22Rv1 (cell line): ENCODE results near the gene MACROH2A1.

Source experiments
- H3K27ac ChIP-seq: fragments of 450-650 bp; 2 replicates; pipeline ENCODE4 v1.5.1; 2017
- ZFX ChIP-seq: fragments of 450-650 bp; IDR thresholded peaks from 2 replicates; pipeline ENCODE4 v1.6.1; 2017; ENCODE audit warnings: antibody characterized with exemption, borderline replicate concordance
- TF ChIP-seq, protein P1 (sequence below): fragments of 450-650 bp; IDR thresholded peaks from 2 replicates; pipeline ENCODE4 v1.5.1; 2017; ENCODE audit warnings: mild to moderate bottlenecking

The MACROH2A1 gene

DNA sequence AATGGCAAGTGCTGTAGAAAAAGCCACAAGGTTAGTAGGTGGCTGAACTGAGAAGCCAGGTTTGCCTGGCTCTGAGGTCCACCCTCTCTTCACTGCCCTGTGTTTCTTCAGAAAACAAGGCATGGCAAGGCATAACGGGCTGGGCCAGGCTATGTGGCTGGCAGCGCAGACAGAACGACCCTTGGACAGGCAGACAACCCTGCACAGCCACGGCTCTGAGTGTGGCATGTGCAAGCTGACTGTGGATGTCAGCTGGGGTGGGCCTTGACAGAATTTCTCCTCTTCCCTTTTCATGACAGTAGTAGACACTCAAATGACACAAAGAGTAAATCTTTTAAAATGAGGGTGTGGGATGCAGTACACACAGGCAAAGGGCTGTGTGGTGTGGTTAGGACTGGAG is 81.7 kb downstream of the MACROH2A1 start:
- H3K27ac ChIP-seq, result no peak overlapping the region
- no peak for TF ChIP-seq ZFX
- TF ChIP-seq, protein P1, sequence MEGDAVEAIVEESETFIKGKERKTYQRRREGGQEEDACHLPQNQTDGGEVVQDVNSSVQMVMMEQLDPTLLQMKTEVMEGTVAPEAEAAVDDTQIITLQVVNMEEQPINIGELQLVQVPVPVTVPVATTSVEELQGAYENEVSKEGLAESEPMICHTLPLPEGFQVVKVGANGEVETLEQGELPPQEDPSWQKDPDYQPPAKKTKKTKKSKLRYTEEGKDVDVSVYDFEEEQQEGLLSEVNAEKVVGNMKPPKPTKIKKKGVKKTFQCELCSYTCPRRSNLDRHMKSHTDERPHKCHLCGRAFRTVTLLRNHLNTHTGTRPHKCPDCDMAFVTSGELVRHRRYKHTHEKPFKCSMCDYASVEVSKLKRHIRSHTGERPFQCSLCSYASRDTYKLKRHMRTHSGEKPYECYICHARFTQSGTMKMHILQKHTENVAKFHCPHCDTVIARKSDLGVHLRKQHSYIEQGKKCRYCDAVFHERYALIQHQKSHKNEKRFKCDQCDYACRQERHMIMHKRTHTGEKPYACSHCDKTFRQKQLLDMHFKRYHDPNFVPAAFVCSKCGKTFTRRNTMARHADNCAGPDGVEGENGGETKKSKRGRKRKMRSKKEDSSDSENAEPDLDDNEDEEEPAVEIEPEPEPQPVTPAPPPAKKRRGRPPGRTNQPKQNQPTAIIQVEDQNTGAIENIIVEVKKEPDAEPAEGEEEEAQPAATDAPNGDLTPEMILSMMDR, result no peak

DNA sequence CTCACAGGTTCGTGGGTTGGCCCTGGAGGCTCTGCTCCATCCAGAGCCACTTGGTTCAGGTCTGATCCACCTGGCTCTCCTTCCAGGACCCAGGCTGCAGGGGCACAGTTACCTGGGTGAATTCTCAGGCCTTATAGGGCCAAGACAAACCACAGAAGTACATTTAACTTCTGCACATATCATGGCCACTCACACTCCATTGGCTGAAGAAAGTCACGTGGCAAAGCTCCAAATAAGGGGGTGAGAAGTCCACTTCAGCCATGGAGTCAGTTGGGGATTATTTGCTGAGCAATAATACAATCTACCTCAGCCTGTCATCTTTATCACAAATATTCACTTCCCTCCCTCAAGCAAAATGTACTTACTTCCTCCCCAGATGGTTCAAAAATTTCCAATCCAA is 83.6 kb downstream of the MACROH2A1 start:
- TF ChIP-seq ZFX, result no peak
- TF ChIP-seq, protein P1, result no peak

GRCh38 chr5:135313946-135314345 is 85.1 kb downstream of the MACROH2A1 start:
- H3K27ac ChIP-seq, result no peak overlapping the region
- TF ChIP-seq, protein P1, result no peak
- TF ChIP-seq ZFX, result no peak

More for the DNA sequence above, 83.6 kb downstream of the MACROH2A1 start:
- H3K27ac ChIP-seq, result no peak overlapping the region

DNA sequence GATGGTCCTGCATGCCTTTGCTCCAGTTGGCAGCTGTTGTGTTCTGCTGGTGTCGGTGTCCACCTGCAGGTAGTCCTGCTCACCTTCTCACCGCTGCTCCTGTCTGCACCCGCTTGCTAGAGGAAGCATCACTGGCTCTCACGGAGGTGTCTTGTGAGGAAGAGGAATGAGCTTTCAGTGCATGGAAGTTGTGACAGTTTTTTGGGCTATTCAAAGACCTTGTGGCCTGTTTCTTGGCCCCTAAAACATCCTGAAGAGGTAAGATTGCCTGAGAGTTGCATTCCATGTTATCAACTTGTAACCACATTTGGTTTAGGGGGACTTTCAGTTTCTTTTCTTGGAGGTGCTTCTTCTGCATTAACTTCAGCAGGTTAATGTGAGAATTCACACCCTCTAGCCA is 85.6 kb downstream of the MACROH2A1 start:
- no peak overlapping the region for H3K27ac ChIP-seq
- TF ChIP-seq ZFX, result no peak
- TF ChIP-seq, protein P1, result no peak

DNA sequence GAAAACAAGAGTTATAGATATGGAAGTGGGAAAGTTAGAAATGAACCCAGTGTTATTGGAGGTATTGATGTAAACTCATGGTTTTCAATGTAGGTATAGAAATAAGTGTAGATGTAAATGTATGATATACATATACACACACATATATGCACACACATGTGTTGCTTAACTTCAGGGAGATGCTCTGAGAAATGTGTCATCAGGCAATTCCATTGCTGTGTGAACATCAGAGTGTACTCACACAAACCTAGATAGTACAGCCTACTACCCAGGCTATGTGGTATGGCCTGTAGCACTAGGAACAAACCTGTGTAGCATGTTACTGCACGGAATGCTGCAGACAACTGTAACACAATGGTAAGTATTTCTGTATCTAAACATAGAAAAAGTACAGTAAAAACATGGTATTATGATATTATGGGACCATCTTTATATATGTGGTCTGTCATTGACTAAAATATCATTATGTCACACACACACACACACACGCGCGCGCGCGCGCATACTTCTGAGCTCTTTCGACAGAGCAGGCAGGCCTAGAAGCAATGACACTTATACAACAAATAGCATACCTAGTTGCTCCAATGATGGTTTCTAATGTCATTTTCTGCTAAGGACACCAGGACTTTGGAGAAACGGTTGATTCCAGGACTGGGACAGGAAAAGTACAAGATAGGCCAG is 86.6 kb downstream of the MACROH2A1 start:
- no peak overlapping the region for H3K27ac ChIP-seq
- TF ChIP-seq, protein P1, result no peak
- TF ChIP-seq ZFX, result no peak

DNA sequence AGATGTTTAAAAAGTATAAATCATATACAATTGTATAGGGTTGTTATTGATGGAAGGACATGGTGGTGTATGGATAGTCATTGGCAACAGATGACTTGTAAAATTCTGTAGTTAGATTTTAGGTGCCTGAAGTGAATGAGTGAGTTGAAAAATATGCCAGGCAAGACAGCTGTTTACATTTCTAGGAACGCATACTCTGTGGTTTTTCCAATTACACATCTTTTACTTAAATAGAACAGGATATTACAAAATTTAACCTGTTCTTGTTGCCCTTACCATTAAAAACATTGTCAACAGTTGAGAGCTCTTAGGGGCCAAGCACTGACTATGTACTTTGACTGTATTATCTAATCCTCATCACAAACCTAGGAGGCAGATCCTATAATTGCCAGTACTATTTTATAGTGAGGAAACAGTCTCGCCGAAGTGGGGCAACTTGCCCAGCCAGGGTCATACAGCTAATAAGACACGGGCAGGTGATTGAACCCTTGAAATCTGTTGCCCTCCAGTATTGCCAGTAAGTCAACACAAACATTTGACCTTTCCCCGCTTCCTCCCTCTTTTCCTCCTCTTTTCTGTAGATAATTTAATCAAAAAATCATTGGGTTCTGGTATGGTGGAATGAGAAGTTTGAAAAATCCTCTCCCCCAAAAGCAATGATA is 88.6 kb downstream of the MACROH2A1 start:
- H3K27ac ChIP-seq, result no peak overlapping the region
- TF ChIP-seq, protein P1, result no peak
- TF ChIP-seq ZFX, result no peak
